ENCODE results near the gene PPM1H.

DNA sequence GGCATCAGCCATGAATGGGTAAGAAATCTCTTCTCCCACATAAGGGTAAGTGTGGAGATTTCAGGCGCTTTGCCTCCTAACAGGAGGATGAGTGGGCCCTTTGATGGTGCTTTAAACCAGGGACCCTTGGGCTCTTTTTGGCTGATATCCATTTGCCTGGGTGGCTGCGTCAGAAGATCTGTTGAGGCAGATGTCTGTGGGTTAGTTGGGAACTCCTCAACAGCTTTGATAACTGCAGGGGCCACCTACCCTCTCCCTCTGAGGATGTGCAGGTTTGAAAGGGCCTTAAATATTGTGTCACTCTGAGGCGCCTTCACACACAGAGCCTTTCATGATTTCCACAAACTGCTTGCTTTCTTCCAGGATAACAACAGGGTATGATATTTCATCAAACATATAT is 210.7 kb downstream of the PPM1H start:
- TF ChIP-seq, protein P1, sequence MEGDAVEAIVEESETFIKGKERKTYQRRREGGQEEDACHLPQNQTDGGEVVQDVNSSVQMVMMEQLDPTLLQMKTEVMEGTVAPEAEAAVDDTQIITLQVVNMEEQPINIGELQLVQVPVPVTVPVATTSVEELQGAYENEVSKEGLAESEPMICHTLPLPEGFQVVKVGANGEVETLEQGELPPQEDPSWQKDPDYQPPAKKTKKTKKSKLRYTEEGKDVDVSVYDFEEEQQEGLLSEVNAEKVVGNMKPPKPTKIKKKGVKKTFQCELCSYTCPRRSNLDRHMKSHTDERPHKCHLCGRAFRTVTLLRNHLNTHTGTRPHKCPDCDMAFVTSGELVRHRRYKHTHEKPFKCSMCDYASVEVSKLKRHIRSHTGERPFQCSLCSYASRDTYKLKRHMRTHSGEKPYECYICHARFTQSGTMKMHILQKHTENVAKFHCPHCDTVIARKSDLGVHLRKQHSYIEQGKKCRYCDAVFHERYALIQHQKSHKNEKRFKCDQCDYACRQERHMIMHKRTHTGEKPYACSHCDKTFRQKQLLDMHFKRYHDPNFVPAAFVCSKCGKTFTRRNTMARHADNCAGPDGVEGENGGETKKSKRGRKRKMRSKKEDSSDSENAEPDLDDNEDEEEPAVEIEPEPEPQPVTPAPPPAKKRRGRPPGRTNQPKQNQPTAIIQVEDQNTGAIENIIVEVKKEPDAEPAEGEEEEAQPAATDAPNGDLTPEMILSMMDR (IDR thresholded peaks at IDR 0.05; ENCODE audit: borderline replicate concordance, extremely low read depth, low read length, poor library complexity, severe bottlenecking), result no peak
- TF ChIP-seq EZH2 (IDR thresholded peaks at IDR 0.05; ENCODE audit: borderline replicate concordance, low read depth, low read length, severe bottlenecking), result no peak
